ENCODE measurements around the gene SLC1A2.

Gene SLC1A2

DNA sequence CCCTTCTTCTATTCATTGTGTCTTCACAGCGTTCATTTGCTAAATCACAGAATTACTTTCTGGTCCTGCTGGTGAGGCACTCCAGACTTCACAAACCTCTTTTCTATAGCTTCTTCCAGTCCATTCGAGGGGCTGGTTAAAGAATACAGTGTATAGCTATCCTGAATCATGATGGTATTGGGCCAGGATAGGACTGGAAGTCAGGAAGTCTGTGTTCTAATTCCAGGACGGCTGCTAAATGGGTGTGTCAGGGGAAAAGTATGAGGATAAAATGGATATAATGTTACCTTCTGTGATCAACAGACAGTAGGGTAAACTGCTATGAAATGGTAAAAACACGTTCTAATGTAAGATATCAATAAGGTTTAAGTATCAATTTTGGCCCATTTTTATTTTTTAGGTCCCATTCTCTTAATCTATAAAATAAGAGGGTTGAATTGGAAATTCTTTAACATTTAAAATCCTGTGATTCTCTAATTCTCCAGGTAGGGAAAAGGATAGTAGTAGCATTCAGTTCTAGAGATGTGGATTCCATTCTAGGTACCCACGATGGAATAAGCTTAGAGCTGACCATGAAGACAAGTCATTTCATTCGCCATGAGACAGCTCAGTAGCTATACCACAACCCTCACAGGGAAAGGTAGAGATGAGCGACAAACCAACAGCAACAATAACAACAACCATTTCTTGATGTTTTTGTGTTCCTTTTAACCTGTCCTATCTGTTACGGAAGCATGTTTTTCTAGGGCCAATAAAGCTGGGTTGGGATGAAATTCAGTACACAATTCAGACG is 96.1 kb downstream of the SLC1A2 start:
- no peak for DNase-seq

DNA sequence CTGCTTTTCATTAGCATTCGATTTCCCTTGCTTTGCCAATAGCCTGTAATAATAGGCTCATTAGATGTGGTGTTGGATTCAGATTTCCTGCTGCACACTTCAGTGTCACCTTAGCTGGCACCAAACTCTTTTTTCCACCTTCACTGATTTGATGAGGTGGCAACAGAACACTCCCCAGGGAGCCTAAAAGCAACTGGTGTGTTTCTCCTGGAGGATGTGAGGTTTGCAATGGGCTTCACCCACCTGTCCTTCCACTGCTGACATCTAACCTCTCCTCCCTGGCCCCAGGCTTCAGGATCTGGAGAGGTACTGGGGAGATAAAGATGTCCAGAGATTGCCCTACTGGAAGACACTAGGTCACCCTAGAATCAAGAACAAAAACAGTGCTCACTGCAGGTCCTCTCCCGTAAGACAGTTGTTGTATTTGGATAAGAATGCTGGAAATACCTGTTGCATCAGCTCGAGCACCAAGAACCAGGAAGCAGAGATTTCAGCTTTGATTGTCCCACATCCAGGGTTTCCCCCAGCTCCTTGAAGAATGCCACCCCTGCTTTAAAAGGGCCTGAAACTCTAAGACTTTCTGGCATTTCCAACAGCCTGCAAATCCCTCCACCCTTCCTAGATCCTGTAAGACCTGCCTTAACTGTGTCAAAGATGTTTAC is 96.9 kb downstream of the SLC1A2 start:
- no peak for DNase-seq

DNA sequence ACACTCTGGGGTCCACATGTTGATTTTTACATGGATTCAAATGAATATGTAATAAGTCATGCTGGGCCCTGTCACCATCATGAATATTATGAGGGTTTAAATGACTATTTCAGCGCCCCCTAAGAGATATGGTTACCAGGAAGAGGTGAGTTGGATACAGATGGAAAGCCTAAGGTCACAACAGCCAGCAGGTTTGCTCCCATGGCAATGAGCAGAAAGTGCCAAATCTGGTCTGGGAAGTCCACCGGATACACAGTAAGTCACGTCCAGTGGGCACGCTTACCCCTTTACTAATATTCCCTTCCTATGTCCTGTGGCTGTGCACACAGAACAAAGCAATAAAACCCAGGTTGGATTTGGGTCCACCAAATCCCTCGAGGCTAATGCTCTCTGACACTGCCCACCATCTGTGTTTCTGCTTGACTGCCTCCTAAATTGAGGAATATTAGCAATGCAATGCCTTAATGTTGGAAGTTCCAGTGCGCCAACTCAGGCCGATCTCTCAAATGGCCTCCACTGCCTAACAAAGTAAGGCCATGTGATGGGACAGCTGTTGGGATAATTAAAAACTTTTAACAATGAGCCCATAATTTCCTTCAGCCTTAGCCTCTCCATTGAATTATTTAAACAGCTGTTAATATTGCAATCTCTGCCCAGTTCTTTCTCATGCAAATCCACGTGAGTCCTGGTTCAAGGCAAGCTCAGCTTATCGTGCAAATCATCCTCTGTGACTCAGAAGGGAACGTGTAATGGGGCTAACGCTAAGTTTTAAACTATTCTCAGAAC is 97.6 kb downstream of the SLC1A2 start:
- DNase-seq, result peak; percentile 67

DNA sequence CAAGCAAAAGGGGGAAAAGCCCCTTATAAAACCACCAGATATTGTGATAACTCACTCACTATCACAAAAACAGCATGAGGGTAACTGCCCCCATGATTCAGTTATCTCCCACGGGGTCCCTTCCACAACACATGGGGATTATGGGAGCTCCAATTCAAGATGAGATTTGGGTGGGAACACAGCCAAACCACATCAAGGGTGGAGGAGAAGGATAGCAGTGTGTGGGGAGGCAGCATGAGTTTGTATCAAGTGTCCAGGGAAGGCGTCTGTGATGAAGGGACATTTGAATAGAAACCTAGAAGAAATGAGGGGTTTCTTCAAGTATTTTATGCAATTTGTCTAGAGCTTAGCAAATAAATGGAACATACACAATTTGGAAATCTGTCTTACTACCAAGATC is 98.2 kb downstream of the SLC1A2 start:
- no peak for DNase-seq

DNA sequence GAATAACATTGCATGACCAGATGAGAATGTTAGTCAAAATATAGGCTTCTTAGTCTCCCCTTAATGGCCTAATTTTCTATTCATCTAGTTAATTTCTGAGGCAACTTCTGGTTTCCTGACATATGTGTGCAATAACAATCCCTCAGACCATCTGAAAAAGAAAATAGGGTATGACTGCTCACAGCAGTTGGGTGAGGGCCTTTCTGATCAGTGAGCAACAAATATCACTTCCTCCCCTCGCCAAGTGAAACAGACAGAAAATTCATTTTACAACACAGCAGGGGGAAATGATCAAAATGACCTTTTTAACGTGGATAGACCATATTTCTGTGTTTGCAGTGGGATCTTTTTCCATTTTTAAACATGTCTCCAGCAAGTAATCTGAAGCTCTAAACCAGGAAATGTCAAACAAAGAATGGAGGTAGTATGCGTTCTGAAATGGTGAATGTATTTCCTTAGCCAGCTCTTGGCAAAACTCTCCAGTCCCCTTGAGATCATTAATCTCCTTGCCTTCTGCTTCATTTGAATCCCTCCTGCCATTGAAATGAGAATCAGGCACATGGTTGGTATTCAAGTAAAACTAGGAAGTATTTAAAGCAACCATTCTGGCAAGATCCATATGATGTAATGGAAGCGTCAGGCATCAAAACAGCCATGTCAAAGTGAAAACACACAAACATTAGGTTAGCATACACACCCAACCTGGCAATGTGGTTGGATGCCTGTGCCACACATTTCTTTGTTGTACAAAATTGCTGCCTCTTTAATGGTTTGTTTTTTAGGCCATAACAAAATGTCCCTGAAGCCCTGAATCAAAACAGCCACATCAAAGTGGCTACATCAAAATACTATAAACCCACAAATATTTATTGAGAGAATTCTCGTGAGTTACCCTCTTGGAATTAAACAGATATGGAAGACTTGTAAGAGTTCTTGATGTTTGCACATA is 100.1 kb downstream of the SLC1A2 start:
- DNase-seq, result no peak

DNA sequence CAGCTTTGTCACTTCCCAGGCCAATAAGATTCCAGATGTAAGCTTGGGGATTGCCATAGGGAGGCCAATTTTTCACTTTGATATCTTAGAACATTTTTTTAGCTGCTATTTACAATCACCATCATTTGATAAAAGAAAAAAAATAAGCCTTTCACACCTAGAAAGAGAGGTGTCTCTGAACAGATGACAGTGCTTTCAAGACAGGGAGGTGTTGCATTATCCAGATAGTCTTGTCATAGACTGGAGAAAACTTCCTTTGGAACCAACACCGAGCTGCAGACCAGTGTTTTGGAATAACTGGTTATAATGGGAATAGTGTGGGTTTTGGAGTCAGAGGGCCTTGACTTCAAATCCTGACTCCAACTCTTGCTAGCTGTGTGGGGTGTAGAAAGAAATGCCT is 101.0 kb downstream of the SLC1A2 start:
- DNase-seq, result no peak

DNA sequence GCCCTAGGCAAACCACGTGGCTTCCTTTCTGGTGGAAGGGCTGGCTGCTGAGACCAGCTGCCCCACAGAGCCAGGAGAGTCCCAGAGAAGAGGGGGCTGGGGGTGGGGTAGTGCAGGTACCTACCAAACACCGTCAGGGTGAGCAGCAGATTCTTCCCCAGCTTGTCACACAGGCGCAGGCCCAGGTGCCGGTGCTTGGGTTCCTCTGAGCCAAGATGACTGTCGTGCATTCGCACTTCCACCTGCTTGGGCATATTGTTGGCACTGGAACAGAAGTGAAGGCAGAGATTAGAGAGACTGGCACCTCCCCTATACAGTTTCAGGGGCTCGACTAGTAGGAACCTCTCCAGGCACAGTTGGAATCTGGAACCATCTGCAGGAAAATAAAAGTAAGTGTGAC is 102.1 kb downstream of the SLC1A2 start:
- DNase-seq, result no peak

DNA sequence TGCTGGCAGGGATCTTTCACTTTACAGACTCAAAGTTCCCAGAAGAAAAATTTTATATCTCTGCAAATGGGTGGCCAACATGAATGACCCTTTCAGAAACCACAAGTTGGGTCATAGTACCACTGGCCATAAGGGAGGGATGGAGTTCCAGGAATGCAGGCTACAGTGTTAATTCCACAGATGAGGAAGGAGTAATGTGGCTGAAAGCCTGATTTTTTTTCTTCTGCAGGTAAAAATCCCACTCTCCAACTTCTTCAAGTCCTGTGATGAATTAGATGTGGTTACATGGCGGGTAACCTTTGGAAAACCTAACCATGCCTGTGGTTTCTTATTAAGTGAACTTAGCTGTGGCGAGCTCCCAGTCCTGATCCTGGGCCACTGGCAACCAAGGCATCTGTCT is 103.2 kb downstream of the SLC1A2 start:
- no peak for DNase-seq

DNA sequence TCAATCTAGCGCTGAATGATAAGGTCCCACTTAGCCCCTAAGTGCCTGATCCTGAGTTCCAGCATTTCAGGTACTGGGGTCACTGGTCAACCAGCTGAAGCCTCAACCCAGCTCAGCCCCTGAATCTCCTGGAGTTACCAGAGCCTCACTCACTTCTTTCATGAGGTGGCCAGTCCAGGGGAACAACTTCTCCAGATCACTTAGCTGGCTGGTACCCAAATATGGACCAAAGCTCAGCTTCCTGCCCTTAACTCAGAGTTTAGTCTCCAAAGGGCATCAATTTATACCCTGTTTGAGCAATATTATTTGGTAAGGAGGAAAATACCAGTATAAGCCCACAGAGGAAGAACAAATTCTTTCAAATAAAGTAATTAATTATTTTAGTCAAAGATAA is 105.6 kb downstream of the SLC1A2 start:
- DNase-seq, result no peak

DNA sequence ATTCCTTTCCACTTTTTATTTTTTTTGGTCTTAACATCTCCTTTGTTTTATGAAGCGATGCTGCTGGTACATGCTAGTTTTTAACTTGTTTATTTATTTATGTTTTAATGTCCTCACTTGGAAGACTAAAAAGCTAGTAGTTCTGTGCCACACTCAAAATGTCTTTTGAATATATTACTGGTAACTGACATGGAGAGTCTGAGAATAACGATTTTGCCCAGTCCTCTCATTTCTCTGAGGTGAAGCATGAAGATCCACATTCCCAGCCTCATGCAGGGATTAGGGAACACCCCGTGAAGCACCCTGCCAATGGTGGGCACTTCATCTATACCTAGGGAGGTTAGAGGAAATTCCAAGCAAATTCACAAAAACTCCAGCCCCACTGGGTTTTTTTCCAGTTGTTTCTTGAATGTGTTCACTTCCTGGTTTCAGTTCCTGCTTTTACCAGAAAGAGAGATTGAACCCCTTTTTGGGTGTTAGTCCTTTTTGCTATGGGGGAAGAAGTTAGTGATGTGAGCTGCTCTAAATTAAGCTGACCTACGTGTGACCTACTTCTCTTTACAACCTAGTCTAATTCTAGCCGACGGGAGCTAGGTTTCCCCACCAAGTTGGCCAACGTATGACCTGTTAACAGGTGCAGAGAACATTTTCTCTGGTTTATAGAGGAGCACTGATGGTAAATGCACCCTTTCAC is 106.1 kb downstream of the SLC1A2 start:
- no peak for DNase-seq

DNA sequence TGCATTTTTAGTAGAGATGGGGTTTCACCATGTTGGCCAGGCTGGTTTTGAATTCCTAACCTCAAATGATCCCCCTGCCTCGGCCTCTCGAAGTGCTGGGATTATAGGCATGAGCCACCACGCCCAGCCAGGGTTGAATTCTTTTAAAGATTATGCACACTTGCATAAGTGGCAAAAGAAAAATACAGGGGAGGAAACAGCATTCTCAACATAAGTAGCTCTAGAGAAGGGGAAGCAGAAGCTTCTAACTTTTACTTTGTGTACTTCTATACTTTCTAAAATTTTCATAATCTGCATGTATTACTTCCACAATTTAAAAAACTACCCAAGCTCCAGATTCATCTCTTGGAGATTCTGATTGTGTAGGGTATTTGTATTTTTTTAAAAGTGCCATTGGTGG is 108.0 kb downstream of the SLC1A2 start:
- DNase-seq, result no peak

DNA sequence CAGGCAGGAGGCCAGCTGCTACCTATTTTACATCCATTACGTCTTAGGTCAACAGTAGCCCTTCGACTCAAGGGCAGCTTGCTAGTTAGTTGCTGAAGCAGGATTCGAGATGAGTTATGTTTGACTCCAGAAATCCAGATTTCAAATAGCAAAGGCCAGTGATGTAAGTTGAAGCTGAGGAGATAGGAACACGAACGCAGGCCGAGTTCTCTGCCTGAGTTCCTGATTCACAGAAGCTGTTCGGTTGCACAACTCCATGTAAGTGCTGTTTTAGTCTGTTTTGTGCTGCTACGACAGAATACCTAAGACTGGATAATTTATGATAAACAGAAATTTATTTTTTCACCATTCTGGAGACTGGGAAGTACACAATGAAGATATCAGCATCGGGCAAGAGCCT is 111.2 kb downstream of the SLC1A2 start:
- no peak for DNase-seq

DNA sequence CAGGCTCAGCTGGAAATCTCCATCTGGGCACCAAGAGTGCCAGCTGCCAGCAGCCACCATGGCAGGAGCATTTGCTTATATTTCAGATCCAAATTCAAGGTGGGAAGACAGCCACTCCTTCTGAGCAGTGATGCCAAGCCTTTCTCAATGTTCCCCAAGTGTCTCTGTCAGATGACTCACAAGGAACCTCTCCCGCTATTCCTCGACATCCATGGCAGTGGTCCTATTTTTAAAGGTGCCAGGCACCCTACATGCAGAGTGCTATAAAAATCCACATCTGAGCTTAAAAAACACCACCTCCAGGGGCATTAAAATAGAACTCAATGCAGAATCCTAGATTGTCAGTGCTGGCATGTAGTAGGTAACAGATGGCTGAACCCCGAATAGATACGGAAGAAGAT is 112.1 kb downstream of the SLC1A2 start:
- DNase-seq, result no peak

DNA sequence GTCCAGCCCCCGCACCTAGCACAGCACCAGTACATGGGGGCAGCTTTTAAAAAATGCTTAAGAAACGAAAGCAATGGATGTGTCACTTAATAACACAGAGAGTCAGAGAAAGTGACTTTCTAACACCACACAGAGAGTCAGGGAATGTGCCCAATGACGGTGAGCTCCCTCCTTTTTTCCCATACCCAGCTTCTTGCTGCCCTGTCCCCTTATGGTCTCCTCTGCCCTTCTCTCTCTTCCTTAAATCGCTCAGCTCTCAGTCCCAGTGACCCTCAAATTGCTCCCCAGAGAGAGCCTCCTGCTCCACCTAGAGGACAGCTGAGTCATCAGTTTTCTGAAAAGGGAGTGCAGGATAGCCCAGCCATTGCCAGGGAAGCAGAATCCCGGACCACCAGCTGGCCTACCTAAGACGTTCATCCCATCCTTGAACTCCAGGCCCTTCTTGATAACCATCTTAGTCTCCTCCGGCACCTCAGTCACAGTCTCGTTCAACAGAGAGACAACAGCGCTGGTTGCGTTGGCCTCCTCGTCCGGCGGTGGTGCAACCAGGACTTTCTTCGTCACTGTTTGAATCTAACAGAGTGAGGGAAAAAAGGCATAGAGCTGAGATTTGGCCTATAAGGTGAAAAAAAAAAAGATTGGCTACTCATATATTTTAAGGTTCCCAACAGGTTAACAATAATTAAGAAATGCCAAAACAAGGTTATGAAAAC is 113.5 kb downstream of the SLC1A2 start:
- peak; percentile 54 for DNase-seq

DNA sequence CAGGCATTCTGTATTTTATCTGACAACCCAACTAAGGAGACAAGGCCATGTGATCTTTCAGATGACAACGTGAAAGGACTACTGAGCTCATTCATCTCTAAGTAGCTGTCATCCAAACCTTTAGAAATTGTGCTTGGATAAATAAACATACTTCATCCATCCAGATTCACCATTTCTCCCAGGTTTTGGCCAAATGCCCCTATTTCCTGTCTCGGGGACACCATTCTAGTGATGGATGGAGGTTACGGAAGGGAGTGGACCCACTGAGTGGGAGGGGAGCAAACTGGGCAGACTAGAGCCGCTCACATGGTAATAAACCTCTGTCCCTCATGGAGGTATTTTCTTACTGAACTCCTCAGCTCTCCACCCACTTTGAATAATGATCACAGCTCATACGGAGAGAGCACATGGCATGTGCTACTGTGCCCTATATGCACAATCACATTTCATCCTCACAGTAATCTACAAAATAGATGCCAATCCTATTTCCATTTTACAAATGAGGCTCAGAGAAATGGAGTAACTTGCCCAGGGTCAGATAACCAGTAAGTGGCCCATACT is 114.4 kb downstream of the SLC1A2 start:
- no peak for DNase-seq

DNA sequence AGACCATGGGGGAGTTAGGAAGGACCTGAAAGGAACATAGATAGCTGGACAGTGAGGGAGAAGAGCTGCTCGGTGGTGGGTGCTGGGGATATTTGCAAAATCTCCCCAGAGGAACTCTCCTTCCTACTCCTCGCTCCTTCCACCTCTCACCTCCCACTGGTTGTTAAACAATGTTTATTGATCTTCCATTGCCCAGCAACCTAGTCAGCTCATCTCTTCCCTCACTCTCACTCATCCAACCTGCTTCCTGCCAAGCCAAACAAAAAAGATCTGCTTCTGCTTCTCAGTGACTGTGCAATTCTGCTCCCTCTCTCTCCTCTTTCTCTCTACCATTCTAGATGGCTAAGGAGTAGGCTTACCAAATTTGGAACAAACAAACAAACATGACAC is 115.0 kb downstream of the SLC1A2 start:
- no peak for DNase-seq

DNA sequence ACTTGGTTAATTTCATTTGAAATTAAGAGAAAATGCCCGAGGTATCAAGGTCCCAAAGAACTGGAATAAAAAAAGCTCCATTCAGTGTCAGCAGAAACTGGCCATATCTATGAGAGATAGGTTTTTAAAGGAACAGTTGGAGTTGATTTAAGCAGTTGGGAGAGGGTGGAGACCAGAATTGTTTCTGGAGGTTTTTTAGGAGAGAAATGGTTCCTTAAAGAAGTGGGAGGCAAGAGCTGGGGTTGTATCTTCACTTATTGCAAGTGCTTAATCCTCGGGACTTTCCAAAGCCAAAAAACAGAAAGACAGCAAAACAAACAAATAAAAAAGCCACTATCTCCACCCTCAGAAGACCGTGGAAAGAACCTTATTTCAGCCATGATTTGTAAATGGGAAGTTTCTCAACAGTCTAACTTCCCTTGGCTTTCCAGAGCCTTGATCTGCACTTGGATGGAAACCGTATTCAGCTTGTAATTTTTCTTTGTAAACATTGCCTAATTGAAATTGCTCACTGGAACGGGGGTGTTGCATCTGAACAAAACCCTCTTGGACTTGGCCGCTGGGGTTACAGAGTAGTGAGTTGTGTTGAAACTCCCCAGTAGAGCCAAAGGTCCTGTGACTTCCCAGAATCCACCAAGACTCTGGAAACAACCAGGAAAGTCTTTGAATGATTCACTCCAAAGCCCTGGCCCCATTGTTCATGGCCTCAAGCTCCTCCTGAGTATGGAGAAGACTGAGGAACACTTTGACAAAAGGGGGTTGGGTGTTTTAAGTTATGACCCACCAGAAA is 115.6 kb downstream of the SLC1A2 start:
- no peak for DNase-seq

DNA sequence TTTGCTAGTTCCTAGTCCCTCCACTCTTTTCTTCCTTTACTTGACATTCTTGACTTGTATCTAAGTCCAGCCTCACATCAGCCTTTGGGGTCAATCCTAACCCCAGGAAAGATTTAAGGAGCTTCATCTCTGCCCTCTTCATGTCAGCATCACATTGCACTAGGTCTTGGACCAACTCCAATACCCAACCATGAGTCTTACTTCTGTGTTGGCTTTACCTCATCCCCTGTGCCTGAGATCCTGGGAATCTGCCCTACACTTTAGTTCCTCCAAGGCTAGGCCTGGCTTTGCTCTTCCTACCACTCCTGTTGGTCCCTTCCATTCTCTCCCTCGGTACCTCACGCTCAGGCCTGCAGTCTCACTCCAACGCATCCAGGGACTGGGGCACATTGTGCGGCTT is 117.0 kb downstream of the SLC1A2 start:
- no peak for DNase-seq

DNA sequence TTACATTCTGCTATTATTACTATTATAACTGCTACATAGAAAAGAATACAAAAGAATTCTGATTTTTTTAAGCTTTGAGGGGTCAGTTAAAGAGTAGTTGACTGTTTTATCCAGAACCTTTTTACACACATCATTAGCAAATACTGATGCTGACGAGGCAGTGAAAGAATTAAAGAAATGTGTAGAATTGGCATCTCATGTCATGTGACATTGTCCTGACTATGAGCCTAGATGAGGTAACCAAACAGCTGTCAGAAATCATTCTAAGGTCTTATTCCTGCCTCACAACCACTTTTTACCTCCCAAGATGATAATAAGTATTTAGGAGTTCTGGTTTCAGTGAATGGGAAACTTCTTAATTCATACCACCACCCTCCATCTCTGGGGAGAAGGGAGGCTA is 121.0 kb downstream of the SLC1A2 start:
- DNase-seq, result no peak

DNA sequence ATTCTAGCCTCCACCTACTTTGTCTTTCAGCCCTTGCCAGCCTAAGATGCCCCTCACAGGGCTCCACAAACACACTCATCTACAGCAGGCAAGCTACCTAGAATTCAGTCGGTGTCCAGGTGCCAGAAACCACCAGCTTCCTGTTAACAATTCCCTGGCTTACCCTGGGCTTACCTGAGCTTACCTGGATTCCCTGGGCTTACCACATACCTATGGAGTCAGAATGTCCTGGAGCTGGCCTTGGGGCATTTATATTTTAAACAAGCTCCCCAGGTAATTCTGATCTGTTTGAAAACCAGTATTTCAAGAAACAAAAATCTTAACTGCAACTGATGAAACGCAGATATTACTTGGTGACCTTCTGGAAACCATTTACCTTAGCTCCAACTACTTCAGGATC is 123.6 kb downstream of the SLC1A2 start:
- no peak for DNase-seq
